NCI-H2029 treated with DMSO at 0.1 percent for 48 hours (cell line): ENCODE data around the gene ST8SIA3.
A peak's percentile ranks its signal among the peaks of the same experiment; 100 is the strongest.

Source experiments
- DNase-seq: peaks from one replicate; lab custom pipeline; 2025; lab: John Stamatoyannopoulos, UW

ST8SIA3 gene, protein sequence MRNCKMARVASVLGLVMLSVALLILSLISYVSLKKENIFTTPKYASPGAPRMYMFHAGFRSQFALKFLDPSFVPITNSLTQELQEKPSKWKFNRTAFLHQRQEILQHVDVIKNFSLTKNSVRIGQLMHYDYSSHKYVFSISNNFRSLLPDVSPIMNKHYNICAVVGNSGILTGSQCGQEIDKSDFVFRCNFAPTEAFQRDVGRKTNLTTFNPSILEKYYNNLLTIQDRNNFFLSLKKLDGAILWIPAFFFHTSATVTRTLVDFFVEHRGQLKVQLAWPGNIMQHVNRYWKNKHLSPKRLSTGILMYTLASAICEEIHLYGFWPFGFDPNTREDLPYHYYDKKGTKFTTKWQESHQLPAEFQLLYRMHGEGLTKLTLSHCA

GRCh38 chr18:57352271-57352701 lies at the start of gene ST8SIA3:
Gene ST8SIA3, plus strand, starts transcription at chr18:57352557. Its CDS starts 290 bp downstream, at chr18:57352847.
- no peak for DNase-seq

- DNase-seq: no peak
These were observed 40.9 kb upstream of the ST8SIA3 start for GRCh38 chr18:57311472-57311871.

- no peak for DNase-seq
These were observed 39.8 kb upstream of the ST8SIA3 start for GRCh38 chr18:57312346-57313144.

GRCh38 chr18:57320603-57321002 lies 31.8 kb upstream of the ST8SIA3 start:
- no peak for DNase-seq

- no peak for DNase-seq
These were observed 26.7 kb upstream of the ST8SIA3 start for GRCh38 chr18:57325491-57326166.

- DNase-seq: no peak
These were observed 25.5 kb upstream of the ST8SIA3 start for GRCh38 chr18:57326718-57327323.

GRCh38 chr18:57328665-57329064 lies 23.7 kb upstream of the ST8SIA3 start:
- DNase-seq: no peak

DNA sequence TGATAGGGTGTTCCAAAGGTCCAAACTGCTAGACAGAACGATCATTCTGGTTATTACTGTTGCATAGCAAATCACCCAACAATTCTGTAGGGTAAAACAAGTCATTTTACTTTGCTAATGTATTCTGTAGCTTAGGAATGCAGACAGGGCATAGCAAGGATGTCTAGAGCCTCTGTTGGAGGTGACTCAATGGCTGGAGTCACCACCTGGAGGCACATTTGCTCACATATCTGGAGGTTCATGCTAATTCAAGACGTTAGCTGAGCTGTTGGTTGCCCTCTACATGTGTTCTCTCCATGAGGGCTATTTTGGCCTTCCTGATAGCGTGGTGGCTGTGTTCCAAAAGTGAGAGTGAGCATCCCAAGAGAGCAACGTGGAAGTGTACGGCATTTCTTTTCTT lies 22.5 kb upstream of the ST8SIA3 start:
- DNase-seq: no peak

DNA sequence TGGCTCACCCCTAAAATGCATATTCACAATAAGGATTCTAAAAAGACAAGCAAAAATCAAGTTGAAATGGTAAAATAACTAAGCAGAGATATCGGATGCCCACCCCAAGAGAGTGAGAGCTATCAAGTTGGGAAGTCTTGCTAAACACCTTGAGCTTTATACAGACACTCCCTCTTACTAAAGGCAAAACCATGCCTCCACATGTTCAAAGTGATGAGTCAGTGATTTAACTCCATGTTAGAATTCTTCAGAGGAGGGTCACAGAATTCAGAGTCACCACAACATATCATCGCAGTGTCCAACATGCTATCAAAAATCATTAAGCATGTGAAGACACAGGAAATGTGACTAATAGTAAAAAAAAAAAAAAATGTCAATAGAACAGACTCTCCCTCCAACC lies 20.6 kb upstream of the ST8SIA3 start:
- no peak for DNase-seq

DNA sequence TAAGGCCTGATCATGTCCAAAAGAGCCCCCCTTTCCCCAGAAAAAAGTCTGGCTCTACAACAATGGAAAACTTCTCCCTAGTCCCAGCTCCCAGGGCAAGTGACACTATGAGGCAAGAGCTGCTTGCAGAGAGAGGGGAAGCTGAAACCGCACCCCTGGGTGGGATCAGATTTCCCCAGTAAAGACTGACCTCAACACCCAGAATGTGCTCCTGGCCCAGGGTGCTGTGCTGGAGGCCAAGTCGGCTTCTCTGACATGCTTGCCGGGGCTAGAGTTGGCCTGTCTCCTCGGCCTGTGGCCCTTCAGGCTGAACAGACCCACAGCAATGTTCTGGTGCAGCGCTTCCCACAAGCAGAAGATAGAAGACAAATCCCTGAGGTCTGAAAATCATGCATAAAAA lies 18.4 kb upstream of the ST8SIA3 start:
- no peak for DNase-seq

GRCh38 chr18:57334383-57334782 lies 18.0 kb upstream of the ST8SIA3 start:
- no peak for DNase-seq

GRCh38 chr18:57336343-57336742 lies 16.0 kb upstream of the ST8SIA3 start:
- DNase-seq: no peak

DNA sequence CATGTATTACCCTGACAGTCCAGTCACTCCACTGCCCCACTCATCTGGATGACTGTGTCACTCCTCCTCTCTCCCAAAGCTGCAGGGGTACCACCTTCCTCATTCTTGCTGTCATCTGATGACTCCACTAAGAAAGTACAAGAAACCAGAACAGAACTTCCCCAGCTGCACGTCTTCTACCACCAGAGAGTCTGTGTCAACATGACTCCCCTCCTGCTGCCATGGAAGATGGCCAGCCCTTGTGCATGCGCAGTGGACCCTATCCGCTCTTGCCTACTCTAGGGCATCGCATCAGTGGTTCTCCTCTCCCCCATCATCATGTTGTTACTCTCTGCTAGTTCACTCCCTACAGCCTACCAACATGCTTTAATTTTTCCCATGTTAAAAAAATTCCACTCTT lies 14.5 kb upstream of the ST8SIA3 start:
- no peak for DNase-seq

- DNase-seq: no peak
These were observed 8.5 kb upstream of the ST8SIA3 start for GRCh38 chr18:57343833-57344232.

GRCh38 chr18:57346876-57347275 lies 5.5 kb upstream of the ST8SIA3 start:
- no peak for DNase-seq

- DNase-seq: no peak
These were observed 4.6 kb upstream of the ST8SIA3 start for GRCh38 chr18:57347784-57348183.

DNA sequence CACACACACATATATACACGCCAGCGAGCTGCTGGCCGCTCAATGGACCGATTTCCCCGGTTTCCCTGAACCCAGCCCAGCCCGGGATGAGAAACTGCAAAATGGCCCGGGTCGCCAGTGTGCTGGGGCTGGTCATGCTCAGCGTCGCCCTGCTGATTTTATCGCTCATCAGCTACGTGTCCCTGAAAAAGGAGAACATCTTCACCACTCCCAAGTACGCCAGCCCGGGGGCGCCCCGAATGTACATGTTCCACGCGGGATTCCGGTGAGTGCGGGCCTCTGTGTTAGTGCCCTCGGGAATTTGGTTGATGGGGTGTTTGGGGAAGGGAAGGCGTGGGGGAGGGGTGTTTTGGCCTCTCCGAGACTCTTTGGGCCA lies 392 bp downstream of the ST8SIA3 start:
- no peak for DNase-seq

DNA sequence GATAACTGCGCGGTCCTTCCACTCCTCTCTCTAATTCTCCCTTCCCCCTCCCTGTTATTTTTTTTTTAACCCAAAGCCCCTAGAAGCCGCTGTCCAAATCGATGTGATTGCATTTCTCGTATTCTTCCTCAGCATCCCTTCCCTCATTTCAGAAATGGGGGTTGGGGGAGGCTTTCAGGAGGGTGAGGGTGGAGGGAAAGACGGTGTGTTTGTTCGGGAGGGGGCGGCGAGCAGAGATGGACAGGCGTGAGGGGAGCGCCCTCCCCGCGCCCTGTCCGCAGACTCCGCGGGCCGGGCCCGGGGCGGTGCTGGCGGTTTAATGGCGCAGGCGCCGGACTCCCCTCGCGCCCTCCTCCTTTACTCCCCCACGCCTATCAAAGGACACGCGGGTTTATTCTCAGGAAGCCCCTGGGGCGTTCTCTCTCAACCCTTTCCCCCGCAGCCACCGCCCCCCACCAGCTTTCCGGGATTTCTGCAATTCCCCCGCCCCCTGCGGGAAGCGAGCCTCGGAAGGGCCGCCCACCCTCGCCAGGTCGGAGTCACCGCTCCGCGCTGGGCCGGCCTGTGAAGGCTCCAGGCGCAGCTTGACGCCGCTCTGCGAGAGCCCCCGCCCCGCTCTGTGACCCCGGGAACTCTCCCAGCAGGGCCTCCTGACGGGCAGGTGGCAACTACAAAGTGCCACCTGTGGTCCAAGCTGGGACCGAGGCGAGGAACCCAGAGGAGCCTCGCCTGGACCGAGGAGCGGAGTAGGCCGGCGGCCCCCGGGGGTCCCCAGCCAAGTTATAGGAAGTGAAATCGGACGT lies 981 bp downstream of the ST8SIA3 start:
- no peak for DNase-seq

DNA sequence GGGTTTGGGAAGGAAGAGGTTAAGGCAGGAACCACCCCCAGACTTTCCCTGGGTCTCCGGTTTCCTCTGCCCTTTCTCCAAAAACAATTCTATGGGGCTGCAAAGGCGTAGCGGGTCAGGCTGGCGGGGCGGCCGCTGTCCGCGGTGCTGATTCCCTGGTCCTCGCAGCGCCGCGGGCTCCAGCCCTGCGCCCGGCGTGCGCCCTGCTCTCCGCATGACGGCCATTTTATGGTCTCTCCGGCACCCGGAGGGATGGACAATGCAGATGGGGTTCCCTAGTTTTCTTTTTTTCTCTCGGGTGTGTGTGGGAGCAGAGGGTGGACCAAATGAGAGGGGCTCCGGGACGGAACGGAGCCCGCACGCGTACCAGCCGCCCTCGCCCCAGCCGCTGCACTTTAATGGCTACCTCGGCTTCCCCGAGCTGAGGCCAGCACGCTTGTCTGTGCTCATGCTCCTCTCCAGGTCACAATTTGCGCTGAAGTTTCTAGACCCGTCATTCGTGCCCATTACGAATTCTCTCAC lies 1.6 kb downstream of the ST8SIA3 start:
- peak; percentile 34 for DNase-seq

GRCh38 chr18:57359433-57359832 lies 7.1 kb downstream of the ST8SIA3 start:
- no peak for DNase-seq

GRCh38 chr18:57362714-57363113 lies 10.4 kb downstream of the ST8SIA3 start:
- no peak for DNase-seq
